A549 treated with CORT108297 at 1 μM for 4 hours (cell line): Measurements from ENCODE around the gene AMELX. TPM values are rescaled to one million over a fixed set of nuclear protein-coding genes. Genes with fewer than 3 reads are reported as not detected.

Experiments used
- total RNA-seq: library from RNA; stranded (reverse); fragments of 200-300 nt; extraction: Qiagen RNA extraction; gene quantifications from 5 replicates; pipeline ENCODE4 v1.2.3, GENCODE V29; 2022

AMELX gene
- not detected in 5 replicates for total RNA-seq

GRCh38 chrX:11293113-11293512, at the start of gene AMELX:
AMELX (plus strand) TSS chrX:11293413; CDS start chrX:11294789, 1,376 bp downstream.

Other genes with a start within 250 kb of the AMELX start
- 51.7 to 61.4 TPM (median 57.6 TPM) in 5 replicates for gene HCCS, start 182.1 kb upstream of the AMELX start, total RNA-seq